GM23338 (cell line): ENCODE data around the gene YIF1A. TPM values are rescaled to one million over a fixed set of nuclear protein-coding genes. Genes with fewer than 3 reads are reported as not detected.

ENCODE experiments used
- ATAC-seq: fragments of 200-7000 bp; cut with Tn5 transposase; 3 replicates; pipeline ENCODE4 v1.9.1; 2020
- DNase-seq: peaks from one replicate; pipeline ENCODE4 v3.0.0-alpha.2; 2015; ENCODE audit warnings: low spot score
- H2AFZ ChIP-seq: fragments of 200-600 bp; sonication (generic); 2 replicates; pipeline ENCODE4 v1.8.0; 2016; ENCODE audit warnings: antibody characterized with exemption, mild to moderate bottlenecking, moderate library complexity
- H3F3A ChIP-seq: fragments of 200-600 bp; sonication (generic); replicated peaks from 2 replicates; pipeline ENCODE4 v1.8.0; 2017; ENCODE audit warnings: antibody characterized with exemption, mixed run types, low read depth
- H3K27ac ChIP-seq: fragments of 200-600 bp; sonication (generic); 2 replicates; pipeline ENCODE4 v1.6.1; 2016; ENCODE audit warnings: low read depth
- H3K27me3 ChIP-seq: fragments of 200-600 bp; sonication (generic); 2 replicates; pipeline ENCODE4 v1.8.0; 2016; ENCODE audit warnings: mild to moderate bottlenecking, mixed run types, moderate library complexity; ENCODE audit not compliant: insufficient read depth
- H3K36me3 ChIP-seq: fragments of 200-600 bp; sonication (generic); 2 replicates; pipeline ENCODE4 v1.8.0; 2016; ENCODE audit warnings: mild to moderate bottlenecking; ENCODE audit not compliant: insufficient read depth
- H3K4me1 ChIP-seq: fragments of 200-600 bp; sonication (generic); 2 replicates; pipeline ENCODE4 v1.8.0; 2016; ENCODE audit warnings: mild to moderate bottlenecking, moderate library complexity; ENCODE audit not compliant: insufficient read depth
- H3K4me2 ChIP-seq: fragments of 200-600 bp; sonication (generic); 2 replicates; pipeline ENCODE4 v1.7.1; 2017; ENCODE audit warnings: mixed run types
- H3K4me3 ChIP-seq: fragments of 200-600 bp; sonication (generic); 2 replicates; pipeline ENCODE4 v1.6.1; 2016; ENCODE audit warnings: mixed run types
- H3K79me2 ChIP-seq: fragments of 200-600 bp; sonication (generic); replicated peaks from 2 replicates; pipeline ENCODE4 v1.8.0; 2017; ENCODE audit warnings: mild to moderate bottlenecking; ENCODE audit not compliant: insufficient read depth
- H3K9me2 ChIP-seq: fragments of 200-600 bp; sonication (generic); 2 replicates; pipeline ENCODE4 v1.8.0; 2017; ENCODE audit not compliant: insufficient read depth
- H4K20me1 ChIP-seq: fragments of 200-600 bp; sonication (generic); replicated peaks from 2 replicates; pipeline ENCODE4 v1.8.0; 2017; ENCODE audit warnings: mild to moderate bottlenecking; ENCODE audit not compliant: insufficient read depth
- H3K27ac Mint-ChIP-seq: 2 replicates; pipeline ENCODE4 v1.8.0; 2020; ENCODE audit warnings: inconsistent platforms, mild to moderate bottlenecking, moderate library complexity, mixed read lengths
- H3K27me3 Mint-ChIP-seq: 3 replicates; pipeline ENCODE4 v1.8.0; 2022; ENCODE audit warnings: low read depth, mild to moderate bottlenecking, moderate library complexity, mixed read lengths, inconsistent platforms; ENCODE audit not compliant: insufficient read depth, poor library complexity
- H3K36me3 Mint-ChIP-seq: 3 replicates; pipeline ENCODE4 v1.8.0; 2021; ENCODE audit warnings: low read depth, mild to moderate bottlenecking, inconsistent platforms, moderate library complexity, mixed read lengths
- H3K4me1 Mint-ChIP-seq: 3 replicates; pipeline ENCODE4 v1.8.0; 2020; ENCODE audit warnings: mild to moderate bottlenecking, inconsistent platforms, mixed read lengths
- H3K4me3 Mint-ChIP-seq: 3 replicates; pipeline ENCODE4 v1.8.0; 2021; ENCODE audit warnings: moderate library complexity, mild to moderate bottlenecking, inconsistent platforms, mixed read lengths
- H3K9me3 Mint-ChIP-seq: 3 replicates; pipeline ENCODE4 v1.8.0; 2020; ENCODE audit warnings: moderate library complexity, mild to moderate bottlenecking, inconsistent platforms, mixed read lengths
- ETS1 ChIP-seq: IDR thresholded peaks from 2 replicates; pipeline ENCODE4 v1.6.1; 2016; ENCODE audit warnings: antibody characterized with exemption
- NANOG ChIP-seq: IDR thresholded peaks from 2 replicates; pipeline ENCODE4 v1.6.1; 2016; ENCODE audit warnings: antibody characterized with exemption, borderline replicate concordance
- ZNF114 ChIP-seq: fragments of 250-450 bp; sonication (Bioruptor Pico); IDR thresholded peaks from 2 replicates; pipeline ENCODE4 v1.5.0; 2020; ENCODE audit warnings: mild to moderate bottlenecking, moderate library complexity
- ZNF331 ChIP-seq: fragments of 250-450 bp; sonication (Bioruptor Pico); IDR thresholded peaks from 2 replicates; pipeline ENCODE4 v1.5.0; 2020; ENCODE audit warnings: low read depth, mild to moderate bottlenecking, moderate library complexity
- polyA plus RNA-seq: library from polyadenylated mRNA; unstranded; fragments of >200 nt; fragmentation: Nextera tagmentation; extraction: Ambion mirVana; gene quantifications from 2 replicates; pipeline ENCODE4 v1.2.1, GENCODE V29; 2016
- total RNA-seq: library from RNA; depleted of rRNA; stranded (reverse); fragments of >200 nt; shearing (Covaris generic); gene quantifications from 2 replicates; pipeline ENCODE4 v1.2.3, GENCODE V29; 2014
- TF ChIP-seq, protein P1 (sequence below): fragments of 250-450 bp; sonication (Bioruptor Pico); IDR thresholded peaks from 2 replicates; pipeline ENCODE4 v1.5.0; 2020; ENCODE audit warnings: mild to moderate bottlenecking, moderate library complexity
- TF ChIP-seq, protein P2 (sequence below), 2 experiments: fragments of 200-600 bp in 1 of 2; sonication (generic) in 1 of 2; conservative IDR thresholded peaks; 2 replicates each; pipeline versions ENCODE4 v1.5.1 to v1.6.1; 2016 to 2017; ENCODE audit warnings: antibody characterized with exemption in 2 of 2, low read depth in 2 of 2, mild to moderate bottlenecking in 2 of 2, moderate library complexity in 1 of 2

YIF1A gene
- total and polyA plus RNA-seq, 2 experiments from 2014 or later: 75.6 to 87.0 TPM

GRCh38 chr11:66238786-66239413, 50.0 kb downstream of the YIF1A start (continued):
- TF ChIP-seq, protein P1, sequence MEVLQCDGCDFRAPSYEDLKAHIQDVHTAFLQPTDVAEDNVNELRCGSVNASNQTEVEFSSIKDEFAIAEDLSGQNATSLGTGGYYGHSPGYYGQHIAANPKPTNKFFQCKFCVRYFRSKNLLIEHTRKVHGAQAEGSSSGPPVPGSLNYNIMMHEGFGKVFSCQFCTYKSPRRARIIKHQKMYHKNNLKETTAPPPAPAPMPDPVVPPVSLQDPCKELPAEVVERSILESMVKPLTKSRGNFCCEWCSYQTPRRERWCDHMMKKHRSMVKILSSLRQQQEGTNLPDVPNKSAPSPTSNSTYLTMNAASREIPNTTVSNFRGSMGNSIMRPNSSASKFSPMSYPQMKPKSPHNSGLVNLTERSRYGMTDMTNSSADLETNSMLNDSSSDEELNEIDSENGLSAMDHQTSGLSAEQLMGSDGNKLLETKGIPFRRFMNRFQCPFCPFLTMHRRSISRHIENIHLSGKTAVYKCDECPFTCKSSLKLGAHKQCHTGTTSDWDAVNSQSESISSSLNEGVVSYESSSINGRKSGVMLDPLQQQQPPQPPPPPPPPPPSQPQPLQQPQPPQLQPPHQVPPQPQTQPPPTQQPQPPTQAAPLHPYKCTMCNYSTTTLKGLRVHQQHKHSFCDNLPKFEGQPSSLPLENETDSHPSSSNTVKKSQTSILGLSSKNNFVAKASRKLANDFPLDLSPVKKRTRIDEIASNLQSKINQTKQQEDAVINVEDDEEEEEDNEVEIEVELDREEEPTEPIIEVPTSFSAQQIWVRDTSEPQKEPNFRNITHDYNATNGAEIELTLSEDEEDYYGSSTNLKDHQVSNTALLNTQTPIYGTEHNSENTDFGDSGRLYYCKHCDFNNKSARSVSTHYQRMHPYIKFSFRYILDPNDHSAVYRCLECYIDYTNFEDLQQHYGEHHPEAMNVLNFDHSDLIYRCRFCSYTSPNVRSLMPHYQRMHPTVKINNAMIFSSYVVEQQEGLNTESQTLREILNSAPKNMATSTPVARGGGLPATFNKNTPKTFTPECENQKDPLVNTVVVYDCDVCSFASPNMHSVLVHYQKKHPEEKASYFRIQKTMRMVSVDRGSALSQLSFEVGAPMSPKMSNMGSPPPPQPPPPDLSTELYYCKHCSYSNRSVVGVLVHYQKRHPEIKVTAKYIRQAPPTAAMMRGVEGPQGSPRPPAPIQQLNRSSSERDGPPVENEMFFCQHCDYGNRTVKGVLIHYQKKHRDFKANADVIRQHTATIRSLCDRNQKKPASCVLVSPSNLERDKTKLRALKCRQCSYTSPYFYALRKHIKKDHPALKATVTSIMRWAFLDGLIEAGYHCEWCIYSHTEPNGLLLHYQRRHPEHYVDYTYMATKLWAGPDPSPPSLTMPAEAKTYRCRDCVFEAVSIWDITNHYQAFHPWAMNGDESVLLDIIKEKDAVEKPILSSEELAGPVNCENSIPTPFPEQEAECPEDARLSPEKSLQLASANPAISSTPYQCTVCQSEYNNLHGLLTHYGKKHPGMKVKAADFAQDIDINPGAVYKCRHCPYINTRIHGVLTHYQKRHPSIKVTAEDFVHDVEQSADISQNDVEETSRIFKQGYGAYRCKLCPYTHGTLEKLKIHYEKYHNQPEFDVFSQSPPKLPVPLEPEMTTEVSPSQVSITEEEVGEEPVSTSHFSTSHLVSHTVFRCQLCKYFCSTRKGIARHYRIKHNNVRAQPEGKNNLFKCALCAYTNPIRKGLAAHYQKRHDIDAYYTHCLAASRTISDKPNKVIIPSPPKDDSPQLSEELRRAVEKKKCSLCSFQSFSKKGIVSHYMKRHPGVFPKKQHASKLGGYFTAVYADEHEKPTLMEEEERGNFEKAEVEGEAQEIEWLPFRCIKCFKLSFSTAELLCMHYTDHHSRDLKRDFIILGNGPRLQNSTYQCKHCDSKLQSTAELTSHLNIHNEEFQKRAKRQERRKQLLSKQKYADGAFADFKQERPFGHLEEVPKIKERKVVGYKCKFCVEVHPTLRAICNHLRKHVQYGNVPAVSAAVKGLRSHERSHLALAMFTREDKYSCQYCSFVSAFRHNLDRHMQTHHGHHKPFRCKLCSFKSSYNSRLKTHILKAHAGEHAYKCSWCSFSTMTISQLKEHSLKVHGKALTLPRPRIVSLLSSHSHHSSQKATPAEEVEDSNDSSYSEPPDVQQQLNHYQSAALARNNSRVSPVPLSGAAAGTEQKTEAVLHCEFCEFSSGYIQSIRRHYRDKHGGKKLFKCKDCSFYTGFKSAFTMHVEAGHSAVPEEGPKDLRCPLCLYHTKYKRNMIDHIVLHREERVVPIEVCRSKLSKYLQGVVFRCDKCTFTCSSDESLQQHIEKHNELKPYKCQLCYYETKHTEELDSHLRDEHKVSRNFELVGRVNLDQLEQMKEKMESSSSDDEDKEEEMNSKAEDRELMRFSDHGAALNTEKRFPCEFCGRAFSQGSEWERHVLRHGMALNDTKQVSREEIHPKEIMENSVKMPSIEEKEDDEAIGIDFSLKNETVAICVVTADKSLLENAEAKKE (CRISPR knock-in tag): no peak
- TF ChIP-seq NANOG (no peak), ETS1 (no peak)

GRCh38 chr11:66237867-66238266, 51.1 kb downstream of the YIF1A start:
- Mint-ChIP-seq H3K4me3 (no peak overlapping the region), H3K27ac (peak overlapping the region; percentile 65; the same call in 1 of the 2 replicates), H3K36me3 (peaks cover 2% of the 10 kb centered on the region; the same call in 1 of the 3 replicates), H3K27me3 (peaks cover 10% of the 10 kb centered on the region), H3K4me1 (peaks cover 4% of the 10 kb centered on the region; the same call in 1 of the 3 replicates), H3K9me3 (no peaks in the 10 kb centered on the region)
- Histone ChIP-seq H3K4me1 (no peaks in the 10 kb centered on the region), H3K4me3 (no peak overlapping the region), H3K27ac (no peak overlapping the region), H3F3A (0 out of 2 replicates have a peak, but pooled peaks cover 4% of the 10 kb centered on the region), H3K4me2 (no peak overlapping the region), H3K9me2 (no peaks in the 10 kb centered on the region), H3K27me3 (no peaks in the 10 kb centered on the region), H2AFZ (no peak overlapping the region), H3K36me3 (no peaks in the 10 kb centered on the region; the same call in 1 of the 2 replicates), H4K20me1 (no peaks in the 10 kb centered on the region; the same call in 1 of the 2 replicates), H3K79me2 (no peaks in the 10 kb centered on the region)
- DNase-seq (peak; percentile 24), ATAC-seq (peak; percentile 72)
- no peak for TF ChIP-seq ZNF331 (CRISPR knock-in tag)
- TF ChIP-seq, protein P2, sequence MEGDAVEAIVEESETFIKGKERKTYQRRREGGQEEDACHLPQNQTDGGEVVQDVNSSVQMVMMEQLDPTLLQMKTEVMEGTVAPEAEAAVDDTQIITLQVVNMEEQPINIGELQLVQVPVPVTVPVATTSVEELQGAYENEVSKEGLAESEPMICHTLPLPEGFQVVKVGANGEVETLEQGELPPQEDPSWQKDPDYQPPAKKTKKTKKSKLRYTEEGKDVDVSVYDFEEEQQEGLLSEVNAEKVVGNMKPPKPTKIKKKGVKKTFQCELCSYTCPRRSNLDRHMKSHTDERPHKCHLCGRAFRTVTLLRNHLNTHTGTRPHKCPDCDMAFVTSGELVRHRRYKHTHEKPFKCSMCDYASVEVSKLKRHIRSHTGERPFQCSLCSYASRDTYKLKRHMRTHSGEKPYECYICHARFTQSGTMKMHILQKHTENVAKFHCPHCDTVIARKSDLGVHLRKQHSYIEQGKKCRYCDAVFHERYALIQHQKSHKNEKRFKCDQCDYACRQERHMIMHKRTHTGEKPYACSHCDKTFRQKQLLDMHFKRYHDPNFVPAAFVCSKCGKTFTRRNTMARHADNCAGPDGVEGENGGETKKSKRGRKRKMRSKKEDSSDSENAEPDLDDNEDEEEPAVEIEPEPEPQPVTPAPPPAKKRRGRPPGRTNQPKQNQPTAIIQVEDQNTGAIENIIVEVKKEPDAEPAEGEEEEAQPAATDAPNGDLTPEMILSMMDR (conservative IDR thresholded peaks at IDR 0.05; ENCODE audit: low read depth in 2 of 2): peak in 1 of 2 experiments; percentile 5; a peak in 1 of 4 replicates
- no peak for TF ChIP-seq ZNF114
